Astrocyte (in vitro differentiated cells and primary cell): ENCODE data around the gene TRDN. TPM values are rescaled to one million over a fixed set of nuclear protein-coding genes. Genes with fewer than 3 reads are reported as not detected.

Experiments used
- DNase-seq: peaks from one replicate; pipeline ENCODE4 v3.0.0-alpha.2; 2010; ENCODE audit warnings: low read depth
- FAIRE-seq: peaks from 2 replicates; lab custom pipeline; 2011; peaks lifted over from hg19 to GRCh38; lab: Jason Lieb, UNC
- H2AFZ ChIP-seq: 2 replicates; pipeline ENCODE4 v1.6.0; 2012; ENCODE audit warnings: low read depth, low read length, inconsistent platforms
- H3K27ac ChIP-seq: 2 replicates; pipeline ENCODE4 v1.5.1; 2011; ENCODE audit warnings: low read depth, low read length, inconsistent platforms
- H3K27me3 ChIP-seq: 2 replicates; pipeline ENCODE4 v1.6.0; 2011; ENCODE audit warnings: low read length, inconsistent platforms; ENCODE audit not compliant: insufficient read depth
- H3K36me3 ChIP-seq: 2 replicates; pipeline ENCODE4 v1.5.1; 2011; ENCODE audit warnings: low read length, inconsistent platforms; ENCODE audit not compliant: insufficient read depth
- H3K4me1 ChIP-seq: 2 replicates; pipeline ENCODE4 v1.5.1; 2011; ENCODE audit warnings: low read length, inconsistent platforms; ENCODE audit not compliant: insufficient read depth
- H3K4me2 ChIP-seq: 2 replicates; pipeline ENCODE4 v1.6.0; 2012; ENCODE audit warnings: low read length, inconsistent platforms
- H3K4me3 ChIP-seq: 2 replicates; pipeline ENCODE4 v1.5.1; 2011; ENCODE audit warnings: low read depth, mild to moderate bottlenecking, low read length, inconsistent platforms; ENCODE audit not compliant: insufficient read depth
- H3K79me2 ChIP-seq: 2 replicates; pipeline ENCODE4 v1.6.0; 2012; ENCODE audit warnings: mild to moderate bottlenecking, low read length, inconsistent platforms; ENCODE audit not compliant: insufficient read depth
- H3K9ac ChIP-seq: 2 replicates; pipeline ENCODE4 v1.6.0; 2012; ENCODE audit warnings: mild to moderate bottlenecking, low read length, inconsistent platforms
- H3K9me3 ChIP-seq: 2 replicates; pipeline ENCODE4 v1.5.1; 2012; ENCODE audit warnings: low read depth, mild to moderate bottlenecking, low read length, inconsistent platforms; ENCODE audit not compliant: insufficient read depth
- H4K20me1 ChIP-seq: 2 replicates; pipeline ENCODE4 v1.6.0; 2012; ENCODE audit warnings: low read length, inconsistent platforms; ENCODE audit not compliant: insufficient read depth
- H3K27ac Mint-ChIP-seq: one replicate; pipeline ENCODE4 v1.8.0; 2021; ENCODE audit warnings: mild to moderate bottlenecking, mixed read lengths; ENCODE audit not compliant: unreplicated experiment
- H3K27me3 Mint-ChIP-seq: one replicate; pipeline ENCODE4 v1.8.0; 2021; ENCODE audit warnings: low read depth, mixed read lengths; ENCODE audit not compliant: unreplicated experiment
- H3K36me3 Mint-ChIP-seq: one replicate; pipeline ENCODE4 v1.8.0; 2021; ENCODE audit warnings: low read depth, mixed read lengths; ENCODE audit not compliant: unreplicated experiment
- H3K4me1 Mint-ChIP-seq: one replicate; pipeline ENCODE4 v1.8.0; 2021; ENCODE audit warnings: low read depth, mixed read lengths; ENCODE audit not compliant: unreplicated experiment
- H3K4me3 Mint-ChIP-seq: one replicate; pipeline ENCODE4 v1.8.0; 2021; ENCODE audit warnings: mild to moderate bottlenecking, moderate library complexity, mixed read lengths; ENCODE audit not compliant: unreplicated experiment
- H3K9me3 Mint-ChIP-seq: one replicate; pipeline ENCODE4 v1.8.0; 2021; ENCODE audit warnings: mild to moderate bottlenecking, mixed read lengths; ENCODE audit not compliant: unreplicated experiment
- CTCF ChIP-seq: IDR thresholded peaks from 2 replicates; pipeline ENCODE4 v1.5.1; 2011; ENCODE audit warnings: low read depth, mild to moderate bottlenecking, inconsistent platforms, low read length, moderate library complexity; ENCODE audit not compliant: insufficient read depth
- EZH2 ChIP-seq: IDR thresholded peaks from 2 replicates; pipeline ENCODE4 v1.6.1; 2012; ENCODE audit warnings: mild to moderate bottlenecking, low read length, inconsistent platforms; ENCODE audit not compliant: insufficient read depth
- total RNA-seq: library from RNA; stranded (reverse); gene quantifications from 2 replicates; pipeline ENCODE4 v1.2.1, GENCODE V29; 2021

TRDN gene
- total RNA-seq, 1 donor from 2014 or later = not detected

- Histone ChIP-seq H3K79me2 (no peaks in the 10 kb centered on the region), H3K4me1 (no peaks in the 10 kb centered on the region), H3K27ac (no peak overlapping the region), H4K20me1 (no peaks in the 10 kb centered on the region), H3K27me3 (no peaks in the 10 kb centered on the region), H3K4me2 (no peak overlapping the region), H3K9ac (no peak overlapping the region), H3K36me3 (no peaks in the 10 kb centered on the region), H3K9me3 (no peaks in the 10 kb centered on the region), H2AFZ (no peak overlapping the region), H3K4me3 (no peak overlapping the region)
- FAIRE-seq (no peak), DNase-seq (no peak)
- TF ChIP-seq CTCF (no peak), EZH2 (no peak)
- no peaks in the 10 kb centered on the region for H3K9me3 Mint-ChIP-seq
- H3K36me3 Mint-ChIP-seq = no peaks in the 10 kb centered on the region
- H3K27ac Mint-ChIP-seq = no peak overlapping the region
- H3K27me3 Mint-ChIP-seq = no peaks in the 10 kb centered on the region
- H3K4me1 Mint-ChIP-seq = no peaks in the 10 kb centered on the region
- H3K4me3 Mint-ChIP-seq = no peak overlapping the region
These were observed 71.2 kb downstream of the TRDN start for GRCh38 chr6:123565529-123565928.

GRCh38 chr6:123564361-123564760 is 72.4 kb downstream of the TRDN start:
- no peaks in the 10 kb centered on the region for H3K36me3 Mint-ChIP-seq
- no peak overlapping the region for H3K4me3 ChIP-seq
- H3K9ac ChIP-seq = no peak overlapping the region
- H2AFZ ChIP-seq = no peak overlapping the region
- H3K27me3 Mint-ChIP-seq = no peaks in the 10 kb centered on the region
- H3K27me3 ChIP-seq = no peaks in the 10 kb centered on the region
- DNase-seq (no peak), FAIRE-seq (no peak)
- H3K4me1 ChIP-seq = no peaks in the 10 kb centered on the region
- no peaks in the 10 kb centered on the region for H3K4me1 Mint-ChIP-seq
- no peak for TF ChIP-seq CTCF
- no peak for TF ChIP-seq EZH2
- no peak overlapping the region for H3K27ac ChIP-seq
- H3K27ac Mint-ChIP-seq = no peak overlapping the region
- no peaks in the 10 kb centered on the region for H3K36me3 ChIP-seq
- no peaks in the 10 kb centered on the region for H4K20me1 ChIP-seq
- no peak overlapping the region for H3K4me2 ChIP-seq
- H3K9me3 Mint-ChIP-seq = peaks cover 3% of the 10 kb centered on the region
- no peak overlapping the region for H3K4me3 Mint-ChIP-seq
- H3K9me3 ChIP-seq = no peaks in the 10 kb centered on the region
- H3K79me2 ChIP-seq = no peaks in the 10 kb centered on the region

GRCh38 chr6:123562677-123563076 is 74.1 kb downstream of the TRDN start:
- FAIRE-seq = no peak
- no peak for DNase-seq
- no peak for TF ChIP-seq EZH2
- no peak for TF ChIP-seq CTCF
- Mint-ChIP-seq H3K36me3 (no peaks in the 10 kb centered on the region), H3K27ac (no peak overlapping the region), H3K27me3 (peaks cover 6% of the 10 kb centered on the region), H3K4me1 (no peaks in the 10 kb centered on the region), H3K9me3 (peaks cover 3% of the 10 kb centered on the region), H3K4me3 (no peak overlapping the region)
- Histone ChIP-seq H3K4me2 (no peak overlapping the region), H3K9me3 (no peaks in the 10 kb centered on the region), H3K4me1 (no peaks in the 10 kb centered on the region), H3K27me3 (no peaks in the 10 kb centered on the region), H3K9ac (no peak overlapping the region), H3K4me3 (no peak overlapping the region), H3K36me3 (no peaks in the 10 kb centered on the region), H3K27ac (no peak overlapping the region), H4K20me1 (no peaks in the 10 kb centered on the region), H3K79me2 (no peaks in the 10 kb centered on the region), H2AFZ (no peak overlapping the region)
